T-helper 2 cell treated with Interferon-gamma antibody and Interleukin-4, amounts not matched to agents 5 μg/mL and 100 μg/mL, for 36 hours (primary cell): ENCODE data around the gene SLC8A3.

Source experiments
- DNase-seq: peaks from one replicate; pipeline ENCODE4 v3.0.0; 2021; ENCODE audit warnings: low spot score
- H3K27ac Mint-ChIP-seq: one replicate; pipeline ENCODE4 v1.8.0; 2021; ENCODE audit warnings: mild to moderate bottlenecking, mixed read lengths
- H3K27me3 Mint-ChIP-seq: one replicate; pipeline ENCODE4 v1.8.0; 2021; ENCODE audit warnings: low read depth, mixed read lengths
- H3K36me3 Mint-ChIP-seq: one replicate; pipeline ENCODE4 v1.8.0; 2021; ENCODE audit warnings: low read depth, mixed read lengths
- H3K4me1 Mint-ChIP-seq: one replicate; pipeline ENCODE4 v1.8.0; 2021; ENCODE audit warnings: low read depth, mixed read lengths
- H3K4me3 Mint-ChIP-seq: one replicate; pipeline ENCODE4 v1.8.0; 2022; ENCODE audit warnings: mild to moderate bottlenecking, moderate library complexity, mixed read lengths
- H3K9me3 Mint-ChIP-seq: one replicate; pipeline ENCODE4 v1.8.0; 2021; ENCODE audit warnings: mixed read lengths

Gene SLC8A3

GRCh38 chr14:70029296-70030132 is 159.2 kb downstream of the SLC8A3 start:
- no peak for DNase-seq
- no peak overlapping the region for H3K27ac Mint-ChIP-seq
- H3K9me3 Mint-ChIP-seq = no peaks in the 10 kb centered on the region
- H3K36me3 Mint-ChIP-seq = no peaks in the 10 kb centered on the region
- no peak overlapping the region for H3K4me3 Mint-ChIP-seq
- no peaks in the 10 kb centered on the region for H3K4me1 Mint-ChIP-seq
- H3K27me3 Mint-ChIP-seq = no peaks in the 10 kb centered on the region

GRCh38 chr14:70027785-70028428 is 160.8 kb downstream of the SLC8A3 start:
- no peaks in the 10 kb centered on the region for H3K4me1 Mint-ChIP-seq
- peak; percentile 41 for DNase-seq
- H3K27me3 Mint-ChIP-seq = no peaks in the 10 kb centered on the region
- H3K27ac Mint-ChIP-seq = no peak overlapping the region
- no peak overlapping the region for H3K4me3 Mint-ChIP-seq
- no peaks in the 10 kb centered on the region for H3K9me3 Mint-ChIP-seq
- no peaks in the 10 kb centered on the region for H3K36me3 Mint-ChIP-seq

GRCh38 chr14:70023871-70024270 is 164.9 kb downstream of the SLC8A3 start:
- DNase-seq = no peak
- Mint-ChIP-seq H3K4me3 (no peak overlapping the region), H3K27me3 (peaks cover 2% of the 10 kb centered on the region), H3K27ac (no peak overlapping the region), H3K36me3 (no peaks in the 10 kb centered on the region), H3K4me1 (peaks cover 4% of the 10 kb centered on the region), H3K9me3 (no peaks in the 10 kb centered on the region)

- Mint-ChIP-seq H3K36me3 (no peaks in the 10 kb centered on the region), H3K4me1 (peaks cover 13% of the 10 kb centered on the region), H3K9me3 (no peaks in the 10 kb centered on the region), H3K4me3 (no peak overlapping the region), H3K27ac (no peak overlapping the region), H3K27me3 (peaks cover 2% of the 10 kb centered on the region)
- DNase-seq = no peak
Observed at GRCh38 chr14:70022771-70023445, 165.8 kb downstream of the SLC8A3 start.

GRCh38 chr14:70021548-70022220 is 167.1 kb downstream of the SLC8A3 start:
- no peak for DNase-seq
- Mint-ChIP-seq H3K27me3 (peaks cover 2% of the 10 kb centered on the region), H3K4me1 (peaks cover 13% of the 10 kb centered on the region), H3K9me3 (no peaks in the 10 kb centered on the region), H3K4me3 (no peak overlapping the region), H3K27ac (no peak overlapping the region), H3K36me3 (no peaks in the 10 kb centered on the region)

GRCh38 chr14:70020352-70021170 is 168.2 kb downstream of the SLC8A3 start:
- no peak overlapping the region for H3K4me3 Mint-ChIP-seq
- no peak for DNase-seq
- H3K27ac Mint-ChIP-seq = no peak overlapping the region
- no peaks in the 10 kb centered on the region for H3K36me3 Mint-ChIP-seq
- H3K27me3 Mint-ChIP-seq = peaks cover 2% of the 10 kb centered on the region
- peaks cover 13% of the 10 kb centered on the region for H3K4me1 Mint-ChIP-seq
- no peaks in the 10 kb centered on the region for H3K9me3 Mint-ChIP-seq

GRCh38 chr14:70019695-70020094 is 169.1 kb downstream of the SLC8A3 start:
- no peak overlapping the region for H3K27ac Mint-ChIP-seq

GRCh38 chr14:70018713-70019211 is 170.0 kb downstream of the SLC8A3 start:
- no peak overlapping the region for H3K27ac Mint-ChIP-seq
- H3K4me3 Mint-ChIP-seq = no peak overlapping the region

More at GRCh38 chr14:70019695-70020094, 169.1 kb downstream of the SLC8A3 start:
- H3K27me3 Mint-ChIP-seq = peaks cover 2% of the 10 kb centered on the region
- no peak for DNase-seq
- no peak overlapping the region for H3K4me3 Mint-ChIP-seq
- H3K36me3 Mint-ChIP-seq = no peaks in the 10 kb centered on the region
- H3K4me1 Mint-ChIP-seq = peaks cover 13% of the 10 kb centered on the region
- H3K9me3 Mint-ChIP-seq = no peaks in the 10 kb centered on the region

GRCh38 chr14:70018230-70018629 is 170.5 kb downstream of the SLC8A3 start:
- H3K4me1 Mint-ChIP-seq = peaks cover 13% of the 10 kb centered on the region
- H3K9me3 Mint-ChIP-seq = no peaks in the 10 kb centered on the region
- H3K4me3 Mint-ChIP-seq = no peak overlapping the region
- H3K27ac Mint-ChIP-seq = no peak overlapping the region
- peaks cover 2% of the 10 kb centered on the region for H3K27me3 Mint-ChIP-seq
- no peaks in the 10 kb centered on the region for H3K36me3 Mint-ChIP-seq
- no peak for DNase-seq

More at GRCh38 chr14:70018713-70019211, 170.0 kb downstream of the SLC8A3 start:
- H3K4me1 Mint-ChIP-seq = peaks cover 13% of the 10 kb centered on the region
- H3K36me3 Mint-ChIP-seq = no peaks in the 10 kb centered on the region
- H3K9me3 Mint-ChIP-seq = no peaks in the 10 kb centered on the region
- DNase-seq = no peak
- H3K27me3 Mint-ChIP-seq = peaks cover 2% of the 10 kb centered on the region

- Mint-ChIP-seq H3K27ac (no peak overlapping the region), H3K27me3 (no peaks in the 10 kb centered on the region), H3K4me1 (peaks cover 13% of the 10 kb centered on the region), H3K9me3 (no peaks in the 10 kb centered on the region), H3K36me3 (no peaks in the 10 kb centered on the region), H3K4me3 (no peak overlapping the region)
- DNase-seq = no peak
Observed at GRCh38 chr14:70014406-70015095, 174.2 kb downstream of the SLC8A3 start.

- no peaks in the 10 kb centered on the region for H3K36me3 Mint-ChIP-seq
- H3K27me3 Mint-ChIP-seq = no peaks in the 10 kb centered on the region
- DNase-seq = peak; percentile 8
- peaks cover 4% of the 10 kb centered on the region for H3K4me1 Mint-ChIP-seq
- no peaks in the 10 kb centered on the region for H3K9me3 Mint-ChIP-seq
- no peak overlapping the region for H3K27ac Mint-ChIP-seq
- no peak overlapping the region for H3K4me3 Mint-ChIP-seq
Observed at GRCh38 chr14:70013271-70013873, 175.4 kb downstream of the SLC8A3 start.

- DNase-seq = no peak
- no peak overlapping the region for H3K4me3 Mint-ChIP-seq
- no peaks in the 10 kb centered on the region for H3K9me3 Mint-ChIP-seq
- H3K4me1 Mint-ChIP-seq = no peaks in the 10 kb centered on the region
- no peak overlapping the region for H3K27ac Mint-ChIP-seq
- H3K36me3 Mint-ChIP-seq = no peaks in the 10 kb centered on the region
- no peaks in the 10 kb centered on the region for H3K27me3 Mint-ChIP-seq
Observed at GRCh38 chr14:70011708-70012107, 177.0 kb downstream of the SLC8A3 start.
